Measurements from ENCODE around the gene SLC20A1. TPM values are rescaled to one million over a fixed set of nuclear protein-coding genes. Genes with fewer than 3 reads are reported as not detected.

SLC20A1 gene
- total RNA-seq, 2 experiments from 2014 or later, result 52.7 to 52.8 TPM

- Mint-ChIP-seq H3K36me3 (ENCODE audit: low read depth) (no peaks in the 10 kb centered on the region), H3K4me3 (no peak overlapping the region)
Observed at GRCh38 chr2:112640800-112641675, 4.7 kb upstream of the SLC20A1 start.

GRCh38 chr2:112641701-112642100 lies 4.0 kb upstream of the SLC20A1 start:
- Mint-ChIP-seq H3K27me3 (no peaks in the 10 kb centered on the region), H3K9me3 (no peaks in the 10 kb centered on the region), H3K36me3 (ENCODE audit: low read depth) (peaks cover under 1% of the 10 kb centered on the region), H3K4me1 (ENCODE audit: low read depth) (peaks cover 37% of the 10 kb centered on the region), H3K4me3 (no peak overlapping the region), H3K27ac (no peak overlapping the region)
- TF ChIP-seq, protein P1, sequence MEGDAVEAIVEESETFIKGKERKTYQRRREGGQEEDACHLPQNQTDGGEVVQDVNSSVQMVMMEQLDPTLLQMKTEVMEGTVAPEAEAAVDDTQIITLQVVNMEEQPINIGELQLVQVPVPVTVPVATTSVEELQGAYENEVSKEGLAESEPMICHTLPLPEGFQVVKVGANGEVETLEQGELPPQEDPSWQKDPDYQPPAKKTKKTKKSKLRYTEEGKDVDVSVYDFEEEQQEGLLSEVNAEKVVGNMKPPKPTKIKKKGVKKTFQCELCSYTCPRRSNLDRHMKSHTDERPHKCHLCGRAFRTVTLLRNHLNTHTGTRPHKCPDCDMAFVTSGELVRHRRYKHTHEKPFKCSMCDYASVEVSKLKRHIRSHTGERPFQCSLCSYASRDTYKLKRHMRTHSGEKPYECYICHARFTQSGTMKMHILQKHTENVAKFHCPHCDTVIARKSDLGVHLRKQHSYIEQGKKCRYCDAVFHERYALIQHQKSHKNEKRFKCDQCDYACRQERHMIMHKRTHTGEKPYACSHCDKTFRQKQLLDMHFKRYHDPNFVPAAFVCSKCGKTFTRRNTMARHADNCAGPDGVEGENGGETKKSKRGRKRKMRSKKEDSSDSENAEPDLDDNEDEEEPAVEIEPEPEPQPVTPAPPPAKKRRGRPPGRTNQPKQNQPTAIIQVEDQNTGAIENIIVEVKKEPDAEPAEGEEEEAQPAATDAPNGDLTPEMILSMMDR (IDR thresholded peaks at IDR 0.05), result no peak
- ChIA-PET POLR2A (interaction anchor here (1.5 to 1.6 kb wide), 2 partner anchors 10 to 21 kb away, joined by 5 to 6 read pairs; no protein-coding TSS in a partner anchor), CTCF (interaction anchor here (1.0 to 4.4 kb wide), 4 partner anchors 10 to 86 kb away, joined by 4 to 22 read pairs (median 4); no protein-coding TSS in a partner anchor)
- DNase-seq (no peak), ATAC-seq (no peak)
- intact Hi-C loops (cut with micrococcal nuclease), result no loop called here

More at GRCh38 chr2:112640800-112641675, 4.7 kb upstream of the SLC20A1 start:
- CTCF ChIA-PET, result interaction anchor here (1.0 to 4.4 kb wide), 4 partner anchors 13 to 86 kb away, joined by 4 to 22 read pairs (median 4); no protein-coding TSS in a partner anchor
- DNase-seq (peak; percentile 19), ATAC-seq (no peak)
- Mint-ChIP-seq H3K27ac (no peak overlapping the region), H3K9me3 (no peaks in the 10 kb centered on the region), H3K27me3 (no peaks in the 10 kb centered on the region), H3K4me1 (ENCODE audit: low read depth) (peaks cover 43% of the 10 kb centered on the region)
- POLR2A ChIA-PET, result interaction anchor here (0.7 to 1.6 kb wide), 4 partner anchors 8 to 21 kb away, joined by 3 to 6 read pairs (median 4); no protein-coding TSS in a partner anchor
- intact Hi-C loops (cut with micrococcal nuclease), result no loop called here
- TF ChIP-seq, protein P1 (IDR thresholded peaks at IDR 0.05), result no peak

GRCh38 chr2:112642561-112642960 lies 3.2 kb upstream of the SLC20A1 start:
- CTCF ChIA-PET, result interaction anchor here (0.7 to 4.4 kb wide), 4 partner anchors 10 to 84 kb away, joined by 3 to 22 read pairs (median 4); no protein-coding TSS in a partner anchor
- no peak overlapping the region for H3K27ac Mint-ChIP-seq
- peaks cover 36% of the 10 kb centered on the region for H3K4me1 Mint-ChIP-seq (ENCODE audit: low read depth)
- no peak for DNase-seq
- intact Hi-C loops (cut with micrococcal nuclease), result no loop called here
- H3K9me3 Mint-ChIP-seq, result no peaks in the 10 kb centered on the region
- peaks cover 9% of the 10 kb centered on the region for H3K36me3 Mint-ChIP-seq (ENCODE audit: low read depth)
- POLR2A ChIA-PET, result interaction anchor here (0.8 to 1.5 kb wide), 2 partner anchors 11 to 16 kb away, joined by 3 to 6 read pairs; no protein-coding TSS in a partner anchor
- no peak for ATAC-seq
- H3K27me3 Mint-ChIP-seq, result no peaks in the 10 kb centered on the region
- TF ChIP-seq, protein P1 (IDR thresholded peaks at IDR 0.05), result no peak
- no peak overlapping the region for H3K4me3 Mint-ChIP-seq

DNA sequence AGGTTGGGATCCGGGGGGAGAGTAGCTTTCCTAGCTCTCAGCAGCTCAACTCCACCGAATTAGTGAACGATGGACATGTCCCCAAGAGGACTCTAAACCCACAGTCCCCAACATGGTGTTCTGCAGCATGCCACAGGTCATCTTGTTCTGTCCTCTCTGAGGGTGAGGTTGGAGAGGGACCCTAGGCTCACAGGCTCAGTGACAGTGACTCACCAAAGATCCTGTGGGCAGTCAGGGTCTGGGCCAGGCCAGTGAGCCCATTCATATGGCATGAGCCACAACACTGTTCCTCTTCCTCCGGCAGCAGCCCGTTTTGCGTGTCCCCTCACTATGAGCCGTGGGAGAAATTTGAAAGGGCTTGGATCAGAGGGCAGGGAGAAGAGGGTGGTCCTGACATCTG lies 2.8 kb upstream of the SLC20A1 start:
- DNase-seq (no peak), ATAC-seq (no peak)
- POLR2A ChIA-PET, result interaction anchor here (0.8 to 1.5 kb wide), 2 partner anchors 12 to 15 kb away, joined by 3 to 6 read pairs; no protein-coding TSS in a partner anchor
- Mint-ChIP-seq H3K27ac (no peak overlapping the region), H3K4me3 (no peak overlapping the region), H3K9me3 (no peaks in the 10 kb centered on the region), H3K4me1 (ENCODE audit: low read depth) (peaks cover 40% of the 10 kb centered on the region), H3K27me3 (no peaks in the 10 kb centered on the region), H3K36me3 (ENCODE audit: low read depth) (peaks cover 13% of the 10 kb centered on the region)
- TF ChIP-seq, protein P1 (IDR thresholded peaks at IDR 0.05), result no peak
- CTCF ChIA-PET, result interaction anchor here (0.7 to 4.4 kb wide), 5 partner anchors 8 to 84 kb away, joined by 3 to 22 read pairs (median 5); no protein-coding TSS in a partner anchor
- intact Hi-C loops (cut with micrococcal nuclease), result no loop called here
